ENCODE results near the gene KCNJ6. TPM values are rescaled to one million over a fixed set of nuclear protein-coding genes. Genes with fewer than 3 reads are reported as not detected.

The KCNJ6 gene
- total and polyA plus RNA-seq, 2 experiments from 2014 or later = 0.07 to 0.46 TPM

GRCh38 chr21:37821786-37822450 is 94.3 kb downstream of the KCNJ6 start:
- Histone ChIP-seq H3K4me1 (ENCODE audit: insufficient read depth) (peaks cover 8% of the 10 kb centered on the region), H3K27me3 (no peaks in the 10 kb centered on the region), H3K36me3 (replicated peaks; ENCODE audit: insufficient read depth, low read depth) (no peaks in the 10 kb centered on the region), H2AFZ (no peak overlapping the region), H3K9me2 (replicated peaks; ENCODE audit: insufficient read depth) (no peaks in the 10 kb centered on the region), H3K27ac (no peak overlapping the region), H3K79me2 (no peaks in the 10 kb centered on the region), H3K4me2 (no peak overlapping the region), H3K9me3 (ENCODE audit: low read depth) (no peaks in the 10 kb centered on the region), H4K20me1 (ENCODE audit: insufficient read depth, poor library complexity, severe bottlenecking) (no peaks in the 10 kb centered on the region), H3K4me3 (no peak overlapping the region)
- DNase-seq (ENCODE audit: low spot score) = no peak
- TF ChIP-seq EZH2 (IDR thresholded peaks at IDR 0.05; ENCODE audit: borderline replicate concordance) (no peak), EZH2phosphoT487 (IDR thresholded peaks at IDR 0.05; ENCODE audit: low read depth, severe bottlenecking, unreplicated experiment) (no peak), CTCF (IDR thresholded peaks at IDR 0.05; ENCODE audit: poor library complexity) (no peak)
- 57% methylated on average over 3 of the region's 3 CpGs for WGBS (ENCODE audit: low lambda C conversion rate, missing lambda C conversion rate)

DNA sequence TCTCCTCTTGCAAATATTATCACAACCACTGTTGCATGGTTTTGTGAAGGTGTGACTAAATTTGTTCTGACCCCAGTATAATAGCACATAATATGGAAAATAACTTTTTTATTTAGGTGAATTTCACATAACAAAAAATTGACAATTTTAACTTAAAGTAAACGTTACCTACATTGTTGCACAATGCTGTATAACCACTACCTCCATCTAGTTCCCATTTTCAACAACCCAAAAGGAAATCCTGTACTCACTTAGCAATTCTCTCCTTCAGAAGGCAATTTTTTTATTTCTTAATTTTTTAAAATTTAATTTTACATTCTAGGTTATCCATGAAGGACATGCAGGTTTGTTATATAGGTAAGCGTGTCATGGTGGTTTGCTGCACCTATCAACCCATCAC is 95.2 kb downstream of the KCNJ6 start:
- no peaks in the 10 kb centered on the region for H4K20me1 ChIP-seq (ENCODE audit: insufficient read depth, poor library complexity, severe bottlenecking)
- H2AFZ ChIP-seq = no peak overlapping the region
- no peak for TF ChIP-seq CTCF (IDR thresholded peaks at IDR 0.05; ENCODE audit: poor library complexity)
- no peaks in the 10 kb centered on the region for H3K9me2 ChIP-seq (replicated peaks; ENCODE audit: insufficient read depth)
- no peaks in the 10 kb centered on the region for H3K27me3 ChIP-seq
- no peaks in the 10 kb centered on the region for H3K36me3 ChIP-seq (replicated peaks; ENCODE audit: insufficient read depth, low read depth)
- no peaks in the 10 kb centered on the region for H3K9me3 ChIP-seq (ENCODE audit: low read depth)
- H3K79me2 ChIP-seq = no peaks in the 10 kb centered on the region
- no peak for DNase-seq (ENCODE audit: low spot score)
- H3K27ac ChIP-seq = no peak overlapping the region
- no peak overlapping the region for H3K4me2 ChIP-seq
- no peak overlapping the region for H3K4me3 ChIP-seq
- H3K4me1 ChIP-seq (ENCODE audit: insufficient read depth) = peaks cover 8% of the 10 kb centered on the region
- 89% methylated on average over 2 of the region's 2 CpGs for WGBS (ENCODE audit: low lambda C conversion rate, missing lambda C conversion rate)

DNA sequence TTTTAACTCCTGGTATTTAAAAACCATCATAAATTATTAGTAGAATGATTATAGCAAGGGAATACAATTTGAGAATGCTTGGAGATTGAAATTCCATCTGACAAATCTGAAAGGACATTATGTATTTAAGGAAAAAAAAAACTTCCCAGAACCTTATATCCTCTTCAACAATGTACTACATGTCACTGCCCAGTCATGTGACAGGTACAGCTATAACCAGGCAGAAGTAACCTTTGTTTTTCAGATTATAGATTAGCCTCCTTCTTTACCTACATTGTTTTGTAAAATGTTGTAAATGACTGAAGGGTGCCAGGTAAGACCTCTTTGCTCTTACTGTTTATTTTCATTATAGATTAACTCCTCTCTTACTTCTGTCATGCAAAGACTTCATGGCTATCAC is 96.9 kb downstream of the KCNJ6 start:
- H3K36me3 ChIP-seq (replicated peaks; ENCODE audit: insufficient read depth, low read depth) = no peaks in the 10 kb centered on the region
- no peak overlapping the region for H2AFZ ChIP-seq
- H3K27me3 ChIP-seq = no peaks in the 10 kb centered on the region
- no peaks in the 10 kb centered on the region for H3K9me3 ChIP-seq (ENCODE audit: low read depth)
- no peak overlapping the region for H3K27ac ChIP-seq
- TF ChIP-seq EZH2 (IDR thresholded peaks at IDR 0.05; ENCODE audit: borderline replicate concordance) (no peak), EZH2phosphoT487 (IDR thresholded peaks at IDR 0.05; ENCODE audit: low read depth, severe bottlenecking, unreplicated experiment) (no peak), CTCF (IDR thresholded peaks at IDR 0.05; ENCODE audit: poor library complexity) (no peak)
- H4K20me1 ChIP-seq (ENCODE audit: insufficient read depth, poor library complexity, severe bottlenecking) = no peaks in the 10 kb centered on the region
- no peak overlapping the region for H3K4me2 ChIP-seq
- H3K9me2 ChIP-seq (replicated peaks; ENCODE audit: insufficient read depth) = no peaks in the 10 kb centered on the region
- no peaks in the 10 kb centered on the region for H3K79me2 ChIP-seq
- no peak overlapping the region for H3K4me3 ChIP-seq
- H3K4me1 ChIP-seq (ENCODE audit: insufficient read depth) = peaks cover 8% of the 10 kb centered on the region
- DNase-seq (ENCODE audit: low spot score) = no peak

- Histone ChIP-seq H2AFZ (no peak overlapping the region), H3K79me2 (no peaks in the 10 kb centered on the region), H3K4me3 (no peak overlapping the region), H3K27me3 (no peaks in the 10 kb centered on the region), H3K4me2 (no peak overlapping the region), H3K9me3 (ENCODE audit: low read depth) (no peaks in the 10 kb centered on the region), H3K9me2 (replicated peaks; ENCODE audit: insufficient read depth) (no peaks in the 10 kb centered on the region), H3K27ac (no peak overlapping the region), H3K4me1 (ENCODE audit: insufficient read depth) (peaks cover 8% of the 10 kb centered on the region), H3K36me3 (replicated peaks; ENCODE audit: insufficient read depth, low read depth) (no peaks in the 10 kb centered on the region), H4K20me1 (ENCODE audit: insufficient read depth, poor library complexity, severe bottlenecking) (no peaks in the 10 kb centered on the region)
- DNase-seq (ENCODE audit: low spot score) = no peak
- no peak for TF ChIP-seq EZH2phosphoT487 (IDR thresholded peaks at IDR 0.05; ENCODE audit: low read depth, severe bottlenecking, unreplicated experiment)
- no peak for TF ChIP-seq EZH2 (IDR thresholded peaks at IDR 0.05; ENCODE audit: borderline replicate concordance)
- TF ChIP-seq CTCF (IDR thresholded peaks at IDR 0.05; ENCODE audit: poor library complexity) = no peak
Measured at GRCh38 chr21:37817242-37817641, 99.0 kb downstream of the KCNJ6 start.

All from hepatocyte (in vitro differentiated cells).